HG03432 (cell line): ENCODE measurements around the gene STN1.

Experiments
- ATAC-seq: cut with Tn5 transposase; IDR thresholded peaks from one replicate; pipeline ENCODE4 v1.9.1; 2021; ENCODE audit warnings: mild to moderate bottlenecking, moderate library complexity; ENCODE audit not compliant: unreplicated experiment

STN1 gene

GRCh38 chr10:103918053-103918846 is at the start of gene STN1:
Gene STN1, minus strand, starts transcription at chr10:103918184. Its CDS starts 590 bp downstream, at chr10:103917594.
- peak; percentile 96 for ATAC-seq

DNA sequence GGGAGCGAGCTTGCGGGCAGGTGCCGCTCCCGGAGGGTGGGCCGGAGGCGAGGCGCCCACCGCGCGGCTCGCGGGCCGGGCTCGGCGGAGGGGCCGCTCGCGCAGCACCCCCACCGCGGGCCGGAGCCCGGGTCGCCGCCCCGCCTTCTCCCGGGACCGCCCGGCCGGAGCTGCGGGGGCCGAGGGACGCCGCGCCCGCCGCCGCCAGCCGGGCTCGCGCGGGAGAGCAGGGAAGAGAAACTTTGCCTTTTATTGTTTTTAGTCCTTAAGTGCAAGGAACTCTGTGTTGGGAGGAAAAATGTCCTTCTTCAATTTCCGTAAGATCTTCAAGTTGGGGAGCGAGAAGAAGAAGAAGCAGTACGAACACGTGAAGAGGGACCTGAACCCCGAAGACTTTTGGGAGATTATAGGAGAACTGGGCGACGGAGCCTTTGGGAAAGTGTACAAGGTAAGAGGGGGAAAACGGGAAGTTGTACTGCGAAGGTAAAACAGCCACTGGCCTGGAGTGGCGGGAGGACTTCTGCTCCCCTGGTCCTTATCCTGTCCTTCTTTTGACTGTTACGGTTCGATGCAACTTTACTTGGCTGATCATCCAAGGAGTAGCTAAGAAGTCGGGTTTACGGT is 49.6 kb upstream of the STN1 start:
- peak; percentile 54 for ATAC-seq

DNA sequence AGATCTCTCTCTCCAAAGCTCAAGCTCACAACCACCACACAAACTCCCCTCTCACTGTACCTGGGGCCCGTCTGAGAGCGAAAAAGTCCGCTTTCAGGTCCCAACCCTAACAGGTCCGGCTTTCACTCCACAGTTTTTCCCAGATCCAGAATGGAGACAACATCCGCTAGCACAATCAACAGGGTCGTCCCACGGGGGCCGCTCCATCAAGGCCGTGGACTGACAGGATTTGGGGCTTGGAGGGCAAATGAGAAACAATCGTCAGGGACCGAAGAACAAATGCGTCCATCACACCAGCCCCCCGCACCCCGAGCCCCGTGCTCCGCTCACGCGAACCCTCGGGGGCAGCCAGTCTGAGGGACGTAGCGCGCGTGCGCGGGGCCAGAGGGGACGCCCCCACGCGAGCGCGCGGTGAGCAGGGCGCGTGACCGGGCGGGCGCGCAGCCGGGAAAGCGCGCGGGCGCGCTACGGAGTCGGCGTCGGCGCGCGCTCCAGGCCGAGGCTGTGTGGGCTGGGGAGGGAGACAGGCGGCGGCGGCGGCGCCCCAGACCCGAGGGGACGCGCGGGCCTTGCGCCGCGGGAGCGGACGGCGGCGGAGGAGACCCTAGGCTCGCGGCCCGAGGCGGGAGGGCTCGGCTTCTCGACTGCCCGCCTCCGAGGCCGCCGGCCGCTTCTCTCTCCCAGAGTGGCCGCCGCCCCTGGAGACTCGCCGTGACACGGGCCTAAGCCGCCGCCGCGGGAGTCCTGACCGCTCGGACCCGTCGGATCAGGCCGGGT is 48.9 kb upstream of the STN1 start, which contains the start of gene SLK:
Gene SLK, plus strand, starts transcription at position 470 of the 777 bp plus-strand sequence. CDS start 606 bp downstream, outside the sequence.
- ATAC-seq = peak; percentile 88

GRCh38 chr10:103960103-103960502 is 42.1 kb upstream of the STN1 start:
- no peak for ATAC-seq

DNA sequence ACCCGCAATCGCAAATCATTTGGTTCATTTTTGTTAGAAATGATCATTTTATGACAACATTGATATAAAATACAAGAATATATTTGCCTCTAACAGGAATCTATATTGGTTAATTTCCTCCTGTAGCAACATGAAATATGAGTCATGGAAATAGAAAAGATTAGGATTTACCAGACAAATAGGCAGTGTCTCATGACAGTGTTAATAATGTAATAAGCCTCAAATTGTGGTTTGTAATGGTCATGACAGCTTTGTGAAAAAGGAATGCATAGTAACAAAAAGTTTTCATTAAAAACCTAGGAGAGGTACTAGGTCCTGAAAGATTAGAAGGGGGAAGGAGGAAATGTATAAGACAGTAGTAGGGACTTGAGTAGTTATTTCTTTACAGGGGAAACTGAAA is 41.0 kb upstream of the STN1 start:
- no peak for ATAC-seq

- ATAC-seq = no peak
Observed at GRCh38 chr10:103954543-103954942, 36.6 kb upstream of the STN1 start.

DNA sequence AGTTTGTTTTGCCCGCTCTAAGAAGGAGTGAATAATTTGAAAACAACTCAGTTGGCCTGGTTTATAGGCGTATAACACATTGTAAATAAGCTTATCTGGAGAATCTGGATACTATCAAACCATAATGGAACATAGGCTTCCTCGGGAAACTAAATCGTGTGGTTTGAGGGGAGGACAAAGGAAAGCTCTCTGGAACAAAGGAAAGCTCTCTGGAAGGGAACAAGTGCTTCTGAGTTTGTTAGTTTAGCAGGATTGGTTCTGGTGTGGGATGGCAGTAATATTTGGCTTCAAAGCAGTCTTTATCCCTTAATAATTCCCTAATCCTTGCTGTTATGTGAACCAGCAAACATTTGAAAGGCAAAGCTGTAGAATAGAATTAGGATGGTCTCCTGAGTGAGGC is 34.0 kb upstream of the STN1 start:
- ATAC-seq = no peak

GRCh38 chr10:103951183-103951582 is 33.2 kb upstream of the STN1 start:
- ATAC-seq = no peak

GRCh38 chr10:103949728-103950127 is 31.7 kb upstream of the STN1 start:
- ATAC-seq = no peak

- ATAC-seq = no peak
Observed at GRCh38 chr10:103947799-103948516, 30.0 kb upstream of the STN1 start.

GRCh38 chr10:103942866-103943265 is 24.9 kb upstream of the STN1 start:
- no peak for ATAC-seq

DNA sequence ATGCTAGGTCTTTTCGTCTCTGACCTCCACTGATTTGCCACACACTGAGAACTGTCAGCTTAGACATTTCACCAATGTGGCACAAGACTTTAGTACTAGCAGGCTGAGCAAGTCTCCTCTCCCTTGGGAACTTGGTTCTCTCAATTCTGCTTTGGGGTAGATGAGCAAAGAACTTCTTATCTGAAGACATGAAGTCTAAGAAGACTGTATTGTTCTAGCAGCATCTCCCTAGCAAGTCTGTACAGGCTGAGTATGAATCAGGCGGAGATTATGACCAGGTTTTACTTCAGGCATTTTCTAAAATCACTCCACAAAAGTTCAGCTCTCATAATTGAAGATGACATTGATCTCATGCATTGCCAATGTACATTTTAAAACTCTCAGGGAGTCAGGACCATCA is 23.8 kb upstream of the STN1 start:
- no peak for ATAC-seq

- no peak for ATAC-seq
Observed at GRCh38 chr10:103939522-103939921, 21.5 kb upstream of the STN1 start.

DNA sequence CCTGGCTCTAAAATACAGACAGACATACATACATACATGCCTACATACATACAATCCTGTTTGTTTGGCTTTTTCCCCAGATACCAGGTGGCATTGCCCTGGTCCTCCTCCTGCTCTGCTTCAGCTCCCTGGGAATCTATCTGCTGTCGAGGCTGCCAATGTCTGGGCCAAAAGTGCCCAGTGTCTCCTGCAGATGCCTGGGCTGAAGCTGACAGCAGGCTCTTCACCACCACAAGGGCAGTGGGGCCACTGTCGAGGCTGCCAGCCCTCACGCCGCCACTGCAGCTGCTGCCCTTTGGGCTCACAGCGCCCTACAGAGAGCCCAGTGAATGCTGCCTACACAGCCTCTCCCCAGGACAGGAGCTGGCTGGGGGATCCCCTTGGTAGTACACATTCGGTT is 18.0 kb upstream of the STN1 start:
- ATAC-seq = no peak

GRCh38 chr10:103934308-103934707 is 16.3 kb upstream of the STN1 start:
- ATAC-seq = no peak

DNA sequence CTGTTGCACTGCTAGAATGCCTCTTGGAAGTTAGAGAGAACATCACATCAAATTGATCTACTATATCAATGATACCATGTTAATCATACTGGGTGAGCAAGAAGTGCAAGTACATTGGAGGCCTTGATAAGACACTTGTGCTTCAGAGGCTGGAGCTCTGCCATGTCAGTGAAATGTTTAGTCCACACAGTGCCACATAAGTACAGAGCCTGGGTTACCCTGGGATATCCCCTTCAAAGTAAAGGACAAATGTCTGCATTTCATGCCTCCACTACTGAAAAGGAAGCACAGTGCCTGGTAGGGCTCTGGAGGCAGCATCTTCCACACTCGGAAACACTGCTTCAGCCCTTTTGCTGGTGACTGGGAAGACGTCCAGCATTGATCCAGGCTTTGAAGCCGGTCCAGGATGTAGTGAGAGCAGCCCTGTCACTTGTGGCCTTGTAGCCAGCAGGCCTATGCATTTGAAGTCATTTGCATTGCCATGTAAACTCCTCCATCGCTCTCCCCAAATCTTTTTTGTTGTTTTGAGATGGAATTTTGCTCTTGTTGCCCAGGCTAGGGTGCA is 15.7 kb upstream of the STN1 start:
- ATAC-seq = no peak

DNA sequence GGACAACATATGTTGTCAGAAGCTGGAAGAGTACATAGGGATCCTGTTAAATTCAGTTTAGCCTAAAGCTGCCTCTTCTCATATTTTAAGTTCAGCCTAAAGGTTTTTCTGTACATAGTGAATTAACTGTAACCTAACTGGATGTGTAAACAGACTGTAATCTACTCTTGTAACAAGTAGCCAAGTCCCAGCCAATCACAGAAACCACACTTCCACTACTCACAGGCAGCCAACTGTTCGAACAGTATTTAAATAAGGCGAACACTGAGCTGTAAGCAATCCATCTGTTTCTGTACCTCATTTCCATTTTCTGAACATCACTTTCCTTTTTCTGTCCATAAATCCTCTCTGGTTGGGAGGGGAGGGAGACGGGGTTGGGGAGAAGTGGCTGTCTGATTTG is 15.0 kb upstream of the STN1 start:
- no peak for ATAC-seq

DNA sequence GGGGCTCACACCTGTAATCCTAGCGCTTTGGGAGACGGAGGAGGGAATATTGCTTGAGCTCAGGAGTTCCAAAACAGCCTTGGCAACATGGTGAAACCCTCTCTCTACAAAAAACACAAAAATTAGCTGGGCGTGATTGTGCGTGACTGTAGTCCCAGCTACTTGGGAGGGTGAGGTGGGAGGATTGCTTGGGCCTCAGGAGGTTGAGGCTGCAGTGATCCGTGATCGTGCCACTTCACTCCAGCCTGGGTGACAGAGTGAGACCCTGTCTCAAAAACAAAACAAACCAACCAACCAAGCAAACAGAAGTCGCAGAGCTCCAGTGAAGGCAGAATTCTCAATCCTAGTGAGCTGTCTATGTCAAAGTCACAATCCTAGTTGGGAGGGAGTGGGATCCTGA is 14.3 kb upstream of the STN1 start:
- no peak for ATAC-seq

DNA sequence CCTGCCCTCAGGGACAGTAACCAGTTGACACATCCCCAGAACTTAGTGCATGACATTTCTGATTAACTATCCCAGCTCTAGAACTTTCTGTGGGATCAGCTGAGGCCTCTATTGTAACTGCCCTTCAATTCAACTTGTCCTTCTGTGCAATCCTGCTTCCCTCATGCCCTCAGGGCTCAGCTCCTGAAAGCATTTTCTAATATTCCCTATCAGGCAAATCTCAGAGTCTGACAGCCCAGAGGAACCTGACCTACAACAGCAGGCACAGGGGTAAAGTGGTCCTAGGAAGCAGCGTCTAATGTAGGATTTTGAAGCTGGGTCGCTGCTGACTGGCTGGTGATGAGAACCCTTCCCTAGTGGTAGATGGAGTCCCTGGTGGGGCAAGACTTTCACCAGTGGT is 13.6 kb upstream of the STN1 start:
- no peak for ATAC-seq

DNA sequence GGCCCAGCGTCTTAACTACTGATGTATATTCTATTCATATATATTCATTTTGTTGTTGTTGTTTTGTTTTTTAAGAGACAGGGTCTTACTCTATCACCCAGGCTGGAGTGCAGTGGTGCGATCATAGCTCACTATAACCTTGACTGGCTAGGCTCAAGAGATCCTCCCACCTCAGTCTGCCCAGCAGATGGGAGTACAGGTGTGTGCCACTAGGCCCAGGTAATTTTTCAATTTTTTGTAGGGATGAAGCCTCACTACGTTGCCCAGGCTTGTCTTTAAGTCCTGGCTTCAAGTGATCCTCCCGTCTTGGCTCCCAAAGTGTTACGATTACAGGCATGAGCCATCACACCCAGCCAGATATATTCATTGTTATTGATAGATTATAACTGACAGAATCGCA is 12.9 kb upstream of the STN1 start:
- no peak for ATAC-seq

DNA sequence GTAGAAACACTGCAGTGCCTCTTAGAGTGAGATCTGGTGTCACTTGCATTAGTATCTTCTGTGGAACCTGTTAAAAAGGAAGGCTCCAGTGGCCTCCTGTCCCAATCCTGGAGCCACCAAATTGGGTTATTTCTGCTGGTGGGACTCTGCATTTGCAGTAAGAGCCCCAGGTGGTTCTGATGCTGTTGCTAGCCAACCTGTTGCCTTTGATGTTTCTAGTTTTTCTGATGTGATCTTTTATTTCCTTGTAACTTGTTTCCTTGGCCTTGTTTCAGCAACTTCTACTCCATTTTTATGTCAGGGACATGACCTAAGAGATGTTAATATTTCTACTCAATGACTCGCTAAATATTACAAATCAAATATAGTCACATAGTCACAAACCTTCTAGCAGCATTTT is 12.5 kb upstream of the STN1 start:
- ATAC-seq = no peak
